OCI-LY7 (cell line): ENCODE data around the gene LSG1. TPM values are rescaled to one million over a fixed set of nuclear protein-coding genes. Genes with fewer than 3 reads are reported as not detected.

Experiments
- BruUV-seq: library from RNA; stranded (reverse); fragments of 400-500 nt; replicated peaks from 2 replicates; lab custom pipeline; 2021; lab: Mats Ljungman, UMichigan
- CTCF ChIA-PET: fragments of 300-600 bp; sonication (Branson Sonifier 250); formaldehyde crosslinking; loops from one replicate; lab custom pipeline; 2022; ENCODE audit warnings: antibody characterized with exemption; ENCODE audit not compliant: unreplicated experiment; lab: Charles Lee
- POLR2A ChIA-PET: fragments of 300-600 bp; sonication (Branson Sonifier 250); formaldehyde crosslinking; loops from one replicate; lab custom pipeline; 2022; ENCODE audit warnings: antibody characterized with exemption; lab: Charles Lee
- DNase-seq: peaks from one replicate; pipeline ENCODE4 v3.0.0-alpha.2; 2015; ENCODE audit warnings: low spot score
- H2AFZ ChIP-seq: fragments of 200-600 bp; sonication (generic), shearing (Covaris generic); 2 replicates; pipeline ENCODE4 v1.6.1; 2014; ENCODE audit warnings: mild to moderate bottlenecking, antibody characterized with exemption, low read length, moderate library complexity
- H3K27ac ChIP-seq: fragments of 200-600 bp; sonication (generic); 2 replicates; pipeline ENCODE4 v1.5.1; 2014; ENCODE audit warnings: mixed run types, low read depth, mild to moderate bottlenecking, moderate library complexity, low read length, inconsistent platforms; ENCODE audit not compliant: poor library complexity, severe bottlenecking
- H3K36me3 ChIP-seq: fragments of 200-600 bp; sonication (generic); 2 replicates; pipeline ENCODE4 v1.6.1; 2014; ENCODE audit warnings: mild to moderate bottlenecking, antibody characterized with exemption, low read length, moderate library complexity, mixed read lengths; ENCODE audit not compliant: insufficient read depth
- H3K4me1 ChIP-seq: fragments of 200-600 bp; sonication (generic); 2 replicates; pipeline ENCODE4 v1.5.1; 2014; ENCODE audit warnings: mild to moderate bottlenecking, low read length; ENCODE audit not compliant: insufficient read depth, poor library complexity, severe bottlenecking
- H3K4me2 ChIP-seq: fragments of 200-600 bp; sonication (generic); 2 replicates; pipeline ENCODE4 v1.6.1; 2014; ENCODE audit warnings: mild to moderate bottlenecking, low read length
- H3K4me3 ChIP-seq: fragments of 200-600 bp; sonication (generic); 2 replicates; pipeline ENCODE4 v1.5.1; 2014; ENCODE audit warnings: mild to moderate bottlenecking, low read depth, low read length; ENCODE audit not compliant: poor library complexity, severe bottlenecking
- H3K79me2 ChIP-seq: fragments of 200-600 bp; sonication (generic); 2 replicates; pipeline ENCODE4 v1.6.1; 2016; ENCODE audit warnings: low read depth, mild to moderate bottlenecking, low read length, moderate library complexity, mixed read lengths; ENCODE audit not compliant: insufficient read depth
- H3K9me2 ChIP-seq: fragments of 200-600 bp; sonication (generic); 2 replicates; pipeline ENCODE4 v1.6.1; 2016; ENCODE audit warnings: mild to moderate bottlenecking, low read length, mixed read lengths; ENCODE audit not compliant: insufficient read depth
- H3K9me3 ChIP-seq: fragments of 200-600 bp; sonication (generic); 2 replicates; pipeline ENCODE4 v1.6.1; 2014; ENCODE audit warnings: mild to moderate bottlenecking, mixed run types, low read length, mixed read lengths
- H4K20me1 ChIP-seq: fragments of 200-600 bp; sonication (generic); 2 replicates; pipeline ENCODE4 v1.6.1; 2014; ENCODE audit warnings: mild to moderate bottlenecking, antibody characterized with exemption, low read length, moderate library complexity, mixed read lengths; ENCODE audit not compliant: insufficient read depth
- CTCF ChIP-seq: fragments of 200-600 bp; sonication (generic); conservative IDR thresholded peaks from 2 replicates; pipeline ENCODE4 v1.5.1; 2014; ENCODE audit warnings: mild to moderate bottlenecking, antibody characterized with exemption, low read length, moderate library complexity, mixed read lengths
- EZH2phosphoT487 ChIP-seq: fragments of 200-600 bp; sonication (generic); IDR thresholded peaks from 2 replicates; pipeline ENCODE4 v1.6.1; 2018; ENCODE audit warnings: low read depth, borderline replicate concordance, mild to moderate bottlenecking, mixed run types, antibody characterized with exemption, low read length, moderate library complexity, mixed read lengths
- intact Hi-C: fragments of 100-400 bp; cut with micrococcal nuclease; formaldehyde crosslinking; loops from one replicate; pipeline ENCODE4 v1.10.0; 2022; ENCODE audit not compliant: unreplicated experiment
- total RNA-seq, 2 experiments: library from RNA; depleted of rRNA in 1 of 2; stranded (reverse); fragments of >200 nt in 1 of 2; shearing (Covaris generic) in 1 of 2; gene quantifications; 2 replicates each; pipeline ENCODE4 v1.2.3, GENCODE V29; 2014 to 2022

Gene LSG1
- total RNA-seq, 2 experiments from 2014 or later = 44.4 to 52.9 TPM

- Histone ChIP-seq H3K4me2 (peak overlapping the region; percentile 77), H3K9me3 (no peaks in the 10 kb centered on the region), H2AFZ (peak overlapping the region; percentile 51; the same call in 1 of the 2 replicates), H3K36me3 (no peaks in the 10 kb centered on the region; the same call in 1 of the 2 replicates), H3K79me2 (peaks cover 7% of the 10 kb centered on the region; the same call in 1 of the 2 replicates), H3K9me2 (no peaks in the 10 kb centered on the region), H4K20me1 (no peaks in the 10 kb centered on the region), H3K27ac (peak overlapping the region; percentile 94), H3K4me3 (peak overlapping the region; percentile 77), H3K4me1 (peaks cover 79% of the 10 kb centered on the region)
- no peak for DNase-seq
- BruUV-seq = no TSS peak
- CTCF ChIA-PET = interaction anchor here (0.6 to 1.5 kb wide), 3 partner anchors 17 to 37 kb away, joined by 3 read pairs; partner anchors contain the start of gene LSG1
- intact Hi-C loops = loop anchor here (1.0 to 10.0 kb wide), 5 partner anchors 80 to 1218 kb away; partner anchors contain the start of gene TNK2
- POLR2A ChIA-PET = interaction anchor here (1.0 to 1.9 kb wide), 4 partner anchors 49 to 570 kb away, joined by 3 to 7 read pairs (median 6); no protein-coding TSS in a partner anchor
- no peak for TF ChIP-seq CTCF
- no peak for TF ChIP-seq EZH2phosphoT487
These were observed 17.0 kb upstream of the LSG1 start for GRCh38 chr3:194688946-194689345.

GRCh38 chr3:194688200-194688740 is 16.3 kb upstream of the LSG1 start:
- H3K4me2 ChIP-seq = peak overlapping the region; percentile 77
- no peaks in the 10 kb centered on the region for H3K9me2 ChIP-seq
- POLR2A ChIA-PET = interaction anchor here (1.0 to 1.9 kb wide), 6 partner anchors 30 to 574 kb away, joined by 3 to 7 read pairs (median 4); no protein-coding TSS in a partner anchor
- peak overlapping the region; percentile 77 for H3K4me3 ChIP-seq
- peaks cover 73% of the 10 kb centered on the region for H3K4me1 ChIP-seq
- H3K9me3 ChIP-seq = no peaks in the 10 kb centered on the region
- peak overlapping the region; percentile 94 for H3K27ac ChIP-seq
- CTCF ChIA-PET = interaction anchor here (0.6 to 1.5 kb wide), 6 partner anchors 9 to 574 kb away, joined by 3 to 5 read pairs (median 3); partner anchors contain the start of gene LSG1
- no peaks in the 10 kb centered on the region for H4K20me1 ChIP-seq
- no peaks in the 10 kb centered on the region; the same call in 1 of the 2 replicates for H3K36me3 ChIP-seq
- H3K79me2 ChIP-seq = peaks cover 7% of the 10 kb centered on the region; the same call in 1 of the 2 replicates
- peak; percentile 89 for DNase-seq
- BruUV-seq = TSS peak; percentile 46
- intact Hi-C loops = loop anchor here (5.0 to 10.0 kb wide), 4 partner anchors 187 to 1219 kb away; partner anchors contain the start of gene TNK2
- H2AFZ ChIP-seq = peak overlapping the region; percentile 6; the same call in 1 of the 2 replicates
- no peak for TF ChIP-seq CTCF
- no peak for TF ChIP-seq EZH2phosphoT487
